ENCODE results near the gene ZCCHC10.
"Not testable (repeated sequence)": the region's sequence is repeated elsewhere in the genome, so short reads cannot be mapped to it uniquely, and the experiment has no call there.

The ZCCHC10 gene

DNA sequence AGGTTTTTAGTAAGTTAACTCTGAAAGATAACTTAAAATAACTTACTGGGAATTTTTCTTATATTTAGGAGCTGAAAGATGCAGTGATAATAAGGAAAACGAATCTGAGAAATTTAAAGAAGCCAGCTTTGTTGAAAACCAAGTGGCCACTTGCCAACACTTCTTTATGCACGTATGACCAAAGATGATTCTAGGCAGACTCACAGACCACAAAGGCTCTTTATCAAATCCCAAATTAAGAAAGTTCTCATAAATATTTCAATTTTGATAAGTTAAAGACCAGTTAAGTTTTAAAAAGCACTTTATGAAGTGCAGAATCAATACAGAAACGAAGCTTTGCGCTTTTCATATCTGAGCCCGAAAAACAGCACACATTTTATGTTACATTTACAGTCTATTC is 64.5 kb downstream of the ZCCHC10 start:
- H3K4me3 ChIP-seq (ENCODE audit: low read depth, low read length) = peak overlapping the region; percentile 77
- TF ChIP-seq, protein P1, sequence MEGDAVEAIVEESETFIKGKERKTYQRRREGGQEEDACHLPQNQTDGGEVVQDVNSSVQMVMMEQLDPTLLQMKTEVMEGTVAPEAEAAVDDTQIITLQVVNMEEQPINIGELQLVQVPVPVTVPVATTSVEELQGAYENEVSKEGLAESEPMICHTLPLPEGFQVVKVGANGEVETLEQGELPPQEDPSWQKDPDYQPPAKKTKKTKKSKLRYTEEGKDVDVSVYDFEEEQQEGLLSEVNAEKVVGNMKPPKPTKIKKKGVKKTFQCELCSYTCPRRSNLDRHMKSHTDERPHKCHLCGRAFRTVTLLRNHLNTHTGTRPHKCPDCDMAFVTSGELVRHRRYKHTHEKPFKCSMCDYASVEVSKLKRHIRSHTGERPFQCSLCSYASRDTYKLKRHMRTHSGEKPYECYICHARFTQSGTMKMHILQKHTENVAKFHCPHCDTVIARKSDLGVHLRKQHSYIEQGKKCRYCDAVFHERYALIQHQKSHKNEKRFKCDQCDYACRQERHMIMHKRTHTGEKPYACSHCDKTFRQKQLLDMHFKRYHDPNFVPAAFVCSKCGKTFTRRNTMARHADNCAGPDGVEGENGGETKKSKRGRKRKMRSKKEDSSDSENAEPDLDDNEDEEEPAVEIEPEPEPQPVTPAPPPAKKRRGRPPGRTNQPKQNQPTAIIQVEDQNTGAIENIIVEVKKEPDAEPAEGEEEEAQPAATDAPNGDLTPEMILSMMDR (IDR thresholded peaks at IDR 0.05; ENCODE audit: low read depth, low read length, missing control alignments) = no peak
- DNase-seq (ENCODE audit: low read depth) = no peak

DNA sequence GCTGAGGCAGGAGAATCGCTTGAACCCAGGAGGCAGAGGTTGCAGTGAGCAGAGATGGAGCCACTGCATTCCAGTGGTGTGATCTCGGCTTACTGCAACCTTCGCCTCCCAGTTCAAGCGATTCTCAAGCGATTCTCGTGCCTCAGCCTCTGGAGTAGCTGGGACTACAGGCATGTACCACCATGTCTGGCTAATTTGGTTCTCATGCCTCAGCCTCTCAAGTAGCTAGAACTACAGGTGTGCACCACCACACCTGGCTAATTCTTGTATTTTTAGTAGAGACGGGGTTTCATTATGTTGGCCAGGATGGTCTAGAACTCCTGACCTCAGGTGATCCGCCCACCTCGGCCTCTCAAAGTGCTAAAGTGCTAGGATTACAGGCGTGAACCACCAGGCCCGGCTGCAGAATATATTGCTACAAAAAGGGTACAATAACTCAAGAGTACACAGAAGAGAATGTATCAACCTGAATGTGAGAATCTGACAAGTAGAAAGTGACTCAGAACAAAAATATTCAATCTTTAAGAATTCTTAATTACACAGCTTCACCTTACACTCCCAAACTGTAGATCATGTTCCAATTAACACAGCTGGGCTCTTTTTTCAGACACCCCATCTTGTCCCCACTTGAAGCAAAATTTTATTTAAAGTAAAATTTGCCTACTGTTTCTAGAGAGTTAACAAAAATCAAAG is 65.1 kb downstream of the ZCCHC10 start:
- DNase-seq (ENCODE audit: low read depth) = not testable (repeated sequence)
- H3K4me3 ChIP-seq (ENCODE audit: low read depth, low read length) = peak overlapping the region; percentile 77; the same call in 1 of the 2 replicates

DNA sequence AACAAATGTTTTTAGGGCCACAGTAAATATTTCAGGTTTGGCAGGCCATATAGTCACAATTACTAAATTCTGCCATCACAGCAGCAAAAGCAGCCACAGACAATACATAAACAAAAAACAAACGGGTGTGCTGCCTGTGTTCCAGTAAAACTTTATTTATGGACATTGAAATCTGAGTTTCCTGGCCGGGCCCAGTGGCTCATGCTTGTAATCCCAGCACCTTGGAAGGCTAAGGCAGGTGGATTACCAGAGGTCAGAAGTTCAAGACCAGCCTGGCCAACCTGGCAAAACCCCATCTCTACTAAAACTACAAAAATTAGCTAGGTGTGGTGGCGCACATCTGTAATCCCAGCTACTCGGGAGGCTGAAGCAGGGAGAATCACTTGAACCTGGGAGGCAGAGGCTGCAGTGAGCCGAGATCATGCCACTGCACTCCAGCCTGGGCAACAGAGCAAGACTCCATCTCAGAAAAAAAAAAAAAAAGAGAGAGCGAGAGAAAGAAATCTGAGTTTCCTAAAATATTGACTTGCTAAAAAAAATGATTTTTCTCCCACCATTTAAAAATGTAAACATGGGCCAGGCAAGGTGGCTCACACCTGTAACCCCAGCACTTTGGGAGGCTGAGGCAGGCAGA is 70.1 kb downstream of the ZCCHC10 start:
- not testable (repeated sequence) for H3K4me3 ChIP-seq (ENCODE audit: low read depth, low read length); DNase-seq (ENCODE audit: low read depth)

DNA sequence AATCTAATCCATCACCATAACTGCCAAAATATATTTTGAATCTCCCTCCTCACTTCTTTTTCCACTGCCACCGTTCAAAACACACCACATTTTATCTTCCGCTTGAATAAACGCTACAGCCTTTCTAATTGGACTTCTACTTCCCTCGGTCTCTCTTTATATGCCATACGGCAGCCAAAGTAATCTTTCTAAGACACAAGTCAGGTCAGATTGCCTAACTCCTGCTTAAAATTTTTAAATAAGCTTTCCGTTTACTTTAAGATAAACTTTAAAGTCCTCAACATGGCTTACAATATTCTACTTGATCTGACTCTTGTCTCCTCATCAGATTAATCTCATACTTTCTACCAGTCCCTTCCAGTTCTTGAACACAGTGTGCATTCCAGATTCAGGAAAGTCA is 72.6 kb downstream of the ZCCHC10 start:
- no peak for DNase-seq (ENCODE audit: low read depth)
- H3K4me3 ChIP-seq (ENCODE audit: low read depth, low read length) = no peak overlapping the region
- TF ChIP-seq, protein P1 (IDR thresholded peaks at IDR 0.05; ENCODE audit: low read depth, low read length, missing control alignments) = no peak

DNA sequence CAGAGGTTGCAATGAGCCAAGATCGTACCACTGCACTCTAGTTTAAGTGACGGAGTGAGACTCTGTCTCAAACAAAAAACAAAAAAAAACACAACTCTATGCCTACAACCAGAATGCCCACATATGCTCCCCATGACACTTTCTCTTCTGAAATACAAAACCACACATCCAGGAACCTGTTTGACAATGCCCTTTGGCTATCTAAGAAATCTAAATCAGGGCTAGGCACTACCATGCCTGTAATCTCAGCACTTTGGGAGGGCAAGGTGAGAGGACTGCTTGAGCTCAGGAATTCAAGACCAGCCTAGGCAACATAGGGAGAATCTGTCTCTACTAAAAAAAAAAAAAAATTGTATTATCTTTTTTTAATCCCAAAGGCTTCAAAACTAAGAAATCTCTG is 73.5 kb downstream of the ZCCHC10 start:
- no peak for DNase-seq (ENCODE audit: low read depth)
- H3K4me3 ChIP-seq (ENCODE audit: low read depth, low read length) = no peak overlapping the region
- TF ChIP-seq, protein P1 (IDR thresholded peaks at IDR 0.05; ENCODE audit: low read depth, low read length, missing control alignments) = no peak

DNA sequence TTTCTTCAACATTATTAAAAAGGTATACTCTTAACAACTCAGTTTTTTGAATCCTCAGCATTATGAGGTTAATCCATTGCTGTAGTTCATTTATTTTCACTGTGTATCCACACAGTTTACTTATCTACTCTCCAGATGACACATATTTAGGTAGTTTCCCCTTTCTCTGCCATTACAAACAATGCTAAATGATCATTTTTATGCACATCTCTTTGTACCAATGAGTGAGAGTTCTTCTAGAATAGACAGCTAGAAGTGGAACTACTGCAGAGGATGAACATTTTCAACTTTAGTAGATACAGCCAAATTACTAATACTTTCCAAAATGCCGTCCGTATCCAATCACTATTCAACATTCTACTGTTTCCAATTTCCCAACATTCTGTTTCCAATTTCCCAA is 74.5 kb downstream of the ZCCHC10 start:
- no peak overlapping the region for H3K4me3 ChIP-seq (ENCODE audit: low read depth, low read length)
- TF ChIP-seq, protein P1 (IDR thresholded peaks at IDR 0.05; ENCODE audit: low read depth, low read length, missing control alignments) = no peak
- no peak for DNase-seq (ENCODE audit: low read depth)

DNA sequence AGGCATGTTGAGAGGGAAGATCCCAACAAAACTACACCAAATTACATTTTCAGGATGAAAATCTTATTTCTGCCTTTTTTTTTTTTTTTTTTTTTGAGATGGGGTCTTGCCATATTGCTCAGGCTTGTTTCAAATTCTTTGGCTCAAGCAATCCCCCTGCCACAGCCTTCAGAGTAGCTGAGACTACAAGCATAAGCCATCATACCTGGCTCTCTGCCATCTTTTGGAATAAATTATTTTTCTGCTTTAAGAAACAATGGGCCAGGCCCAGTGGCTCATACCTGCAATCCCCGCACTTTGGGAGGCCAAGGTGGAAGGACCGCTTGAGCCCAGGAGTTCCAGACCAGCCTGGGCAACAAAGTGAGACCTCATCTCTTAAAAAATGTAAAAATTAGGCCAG is 77.2 kb downstream of the ZCCHC10 start:
- no peak for DNase-seq (ENCODE audit: low read depth)
- no peak overlapping the region for H3K4me3 ChIP-seq (ENCODE audit: low read depth, low read length)
- TF ChIP-seq, protein P1 (IDR thresholded peaks at IDR 0.05; ENCODE audit: low read depth, low read length, missing control alignments) = no peak

DNA sequence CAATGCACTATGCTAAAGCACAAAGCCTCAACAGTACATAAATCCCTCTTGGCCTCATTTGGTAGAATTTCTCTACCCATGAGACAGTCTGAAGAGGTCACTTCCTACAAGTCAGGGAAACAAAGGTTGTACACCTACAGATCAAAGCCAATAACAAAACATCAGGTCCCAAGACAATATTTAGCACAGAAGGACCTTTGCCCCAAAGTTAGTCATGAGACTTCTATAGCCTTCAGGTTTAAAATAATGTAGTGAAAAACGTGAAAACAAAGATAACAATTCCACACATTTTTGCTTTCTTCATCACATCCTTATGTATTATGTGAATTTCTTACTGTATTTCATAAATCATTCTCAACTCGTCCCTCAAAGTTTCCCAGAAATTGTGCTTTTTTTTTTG is 78.7 kb downstream of the ZCCHC10 start:
- TF ChIP-seq, protein P1 (IDR thresholded peaks at IDR 0.05; ENCODE audit: low read depth, low read length, missing control alignments) = no peak
- no peak for DNase-seq (ENCODE audit: low read depth)
- no peak overlapping the region for H3K4me3 ChIP-seq (ENCODE audit: low read depth, low read length)

All from GM12864 (cell line).